ENCODE measurements around the gene CCDC28B. TPM values are rescaled to one million over a fixed set of nuclear protein-coding genes. Genes with fewer than 3 reads are reported as not detected.

The CCDC28B gene
- total and polyA plus RNA-seq, 2 of the 13 experiments (the other 11 are each of a cell fraction or from before 2014, with no cell fraction given) = 2.6 to 3.5 TPM

GRCh38 chr1:32247983-32248889 lies 47.8 kb downstream of the CCDC28B start (continued):
- TF ChIP-seq TFDP2 (CRISPR knock-in tag; IDR thresholded peaks at IDR 0.05) (peak; percentile 59; the same call in 1 of the 2 replicates), GFI1 (CRISPR knock-in tag; IDR thresholded peaks at IDR 0.05; ENCODE audit: borderline replicate concordance) (0 out of 2 replicates have a peak, but pooled peaks have one; percentile 26), MIER3 (CRISPR knock-in tag; IDR thresholded peaks at IDR 0.05; ENCODE audit: borderline replicate concordance) (peak; percentile 54; the same call in 1 of the 2 replicates), ZSCAN29 (CRISPR knock-in tag; conservative IDR thresholded peaks at IDR 0.05) (peak; percentile 37; the same call in 1 of the 2 replicates), MED1 (CRISPR knock-in tag; IDR thresholded peaks at IDR 0.05) (peak; percentile 45; the same call in 1 of the 2 replicates), ZNF317 (CRISPR knock-in tag; IDR thresholded peaks at IDR 0.05) (peak; percentile 57), HDAC2 (CRISPR knock-in tag; IDR thresholded peaks at IDR 0.05) (peak; percentile 68; the same call in 1 of the 2 replicates), ZNF280B (CRISPR knock-in tag; IDR thresholded peaks at IDR 0.05; ENCODE audit: borderline replicate concordance) (no peak), HNRNPK (IDR thresholded peaks at IDR 0.05; ENCODE audit: low read depth, low read length, poor library complexity, severe bottlenecking) (peak; percentile 86), ZNF331 (CRISPR knock-in tag; IDR thresholded peaks at IDR 0.05) (peak; percentile 59; the same call in 1 of the 2 replicates), CBX5 (CRISPR knock-in tag; IDR thresholded peaks at IDR 0.05; ENCODE audit: borderline replicate concordance) (peak; percentile 81; the same call in 1 of the 2 replicates), RXRA (CRISPR knock-in tag; IDR thresholded peaks at IDR 0.05) (peak; percentile 50; the same call in 1 of the 2 replicates), KMT2A (CRISPR knock-in tag; IDR thresholded peaks at IDR 0.05) (0 out of 2 replicates have a peak, but pooled peaks have one; percentile 38), MNT (IDR thresholded peaks at IDR 0.05) (no peak), ZNF800 (CRISPR knock-in tag; IDR thresholded peaks at IDR 0.05) (peak; percentile 45; the same call in 1 of the 2 replicates), ZNF605 (CRISPR knock-in tag; IDR thresholded peaks at IDR 0.05) (no peak), HDAC1 (CRISPR knock-in tag; IDR thresholded peaks at IDR 0.05) (peak; percentile 56), PRDM15 (CRISPR knock-in tag; IDR thresholded peaks at IDR 0.05) (no peak)
